ENCODE data around the gene SIRT5. TPM values are rescaled to one million over a fixed set of nuclear protein-coding genes. Genes with fewer than 3 reads are reported as not detected.

The SIRT5 gene
- total RNA-seq, 2 donors from 2014 or later, result 10.2 to 11.2 TPM

GRCh38 chr6:13539572-13539971 is 34.8 kb upstream of the SIRT5 start:
- Histone ChIP-seq H3K4me1 (no peaks in the 10 kb centered on the region), H3K27ac (no peak overlapping the region), H3K4me3 (no peak overlapping the region), H3K9me3 (no peaks in the 10 kb centered on the region), H3K27me3 (no peaks in the 10 kb centered on the region), H3K36me3 (replicated peaks in 1 of 2; ENCODE audit: insufficient read depth in 1 of 2, low read depth in 2 of 2) (no peaks in the 10 kb centered on the region)
- DNase-seq, result no peak
- no peak for ATAC-seq
- no peak for TF ChIP-seq CTCF (IDR thresholded peaks at IDR 0.05)
- no peak for TF ChIP-seq POLR2A (IDR thresholded peaks at IDR 0.05)
- 75 to 84% methylated on average over 1 of the region's 1 CpG for WGBS, 2 donors
- intact Hi-C loops (cut with DNase I), result no loop called here

GRCh38 chr6:13541496-13541895 is 32.9 kb upstream of the SIRT5 start:
- 94 to 96% methylated on average over 25 to 33 of the region's 35 CpGs for WGBS, 2 donors
- intact Hi-C loops (cut with DNase I), result no loop called here
- H3K9me3 ChIP-seq, result no peaks in the 10 kb centered on the region
- TF ChIP-seq POLR2A (IDR thresholded peaks at IDR 0.05), result no peak
- TF ChIP-seq CTCF (IDR thresholded peaks at IDR 0.05), result no peak
- no peak overlapping the region for H3K27ac ChIP-seq
- no peak overlapping the region for H3K4me3 ChIP-seq
- H3K27me3 ChIP-seq, result no peaks in the 10 kb centered on the region
- ATAC-seq (no peak), DNase-seq (no peak)
- no peaks in the 10 kb centered on the region for H3K36me3 ChIP-seq (replicated peaks in 1 of 2; ENCODE audit: insufficient read depth in 1 of 2, low read depth in 2 of 2)
- no peaks in the 10 kb centered on the region for H3K4me1 ChIP-seq

GRCh38 chr6:13544454-13545186 is 29.8 kb upstream of the SIRT5 start:
- no peak overlapping the region for H3K27ac ChIP-seq
- no peak for TF ChIP-seq POLR2A (IDR thresholded peaks at IDR 0.05)
- no peak for TF ChIP-seq CTCF (IDR thresholded peaks at IDR 0.05)
- H3K4me1 ChIP-seq, result no peaks in the 10 kb centered on the region
- intact Hi-C loops (cut with DNase I), result no loop called here
- H3K9me3 ChIP-seq, result no peaks in the 10 kb centered on the region
- no peaks in the 10 kb centered on the region for H3K27me3 ChIP-seq
- no peak for ATAC-seq
- no peaks in the 10 kb centered on the region for H3K36me3 ChIP-seq (replicated peaks in 1 of 2; ENCODE audit: insufficient read depth in 1 of 2, low read depth in 2 of 2)
- no peak for DNase-seq
- 71 to 74% methylated on average over 11 of the region's 11 CpGs for WGBS, 2 donors
- H3K4me3 ChIP-seq, result no peak overlapping the region

- Histone ChIP-seq H3K36me3 (replicated peaks in 1 of 2; ENCODE audit: insufficient read depth in 1 of 2, low read depth in 2 of 2) (no peaks in the 10 kb centered on the region), H3K4me3 (no peak overlapping the region), H3K27ac (no peak overlapping the region), H3K27me3 (no peaks in the 10 kb centered on the region), H3K9me3 (no peaks in the 10 kb centered on the region), H3K4me1 (no peaks in the 10 kb centered on the region)
- intact Hi-C loops (cut with DNase I), result no loop called here
- DNase-seq (no peak), ATAC-seq (no peak)
- no peak for TF ChIP-seq POLR2A (IDR thresholded peaks at IDR 0.05)
- TF ChIP-seq CTCF (IDR thresholded peaks at IDR 0.05), result no peak
Observed at GRCh38 chr6:13545885-13546284, 28.5 kb upstream of the SIRT5 start.

Data from body of pancreas (tissue), 4 donors.